Measurements from ENCODE around the gene AP1M1.
A peak's percentile ranks its signal among the peaks of the same experiment; 100 is the strongest.

DNA sequence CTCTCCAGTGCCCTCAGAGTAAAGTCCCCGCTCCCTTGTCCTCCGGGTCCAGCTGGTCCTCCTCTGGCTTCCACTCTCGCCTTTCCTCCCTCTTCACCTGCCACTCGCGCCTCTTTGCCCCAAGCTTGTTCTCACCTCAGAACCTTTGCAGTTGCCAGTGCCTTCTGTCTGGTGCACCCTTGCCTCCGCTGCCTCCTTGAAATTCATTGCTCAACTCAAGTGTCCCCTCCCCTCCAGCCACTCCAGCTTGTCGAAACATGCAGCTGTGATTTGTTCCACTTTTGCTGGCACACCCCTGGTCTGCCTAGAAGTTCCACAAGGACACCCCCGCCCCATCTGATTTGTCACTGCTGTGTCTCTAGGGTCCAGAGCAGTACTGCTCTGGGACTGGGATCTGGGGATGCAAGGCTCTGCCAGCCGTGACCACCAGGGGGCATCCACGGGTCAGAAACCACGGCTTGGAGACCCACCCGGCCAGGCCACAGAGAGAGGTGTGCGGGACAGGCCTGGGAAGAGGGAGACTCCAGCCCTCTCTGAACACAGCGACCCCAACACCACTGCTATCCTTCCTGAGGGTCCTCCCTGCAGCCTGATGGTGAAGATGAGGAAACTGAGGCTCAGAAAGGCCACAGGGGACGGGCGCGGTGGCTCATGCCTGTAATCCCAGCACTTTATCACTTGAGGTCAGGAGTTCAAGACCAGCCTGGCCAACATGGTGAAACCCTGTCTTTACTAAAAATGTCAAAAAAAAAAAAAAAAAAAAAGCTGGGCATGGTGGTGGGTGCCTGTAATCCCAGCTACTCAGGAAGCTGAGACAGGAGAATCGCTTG, 49.9 kb downstream of the AP1M1 start:
- TF ChIP-seq, protein P1, sequence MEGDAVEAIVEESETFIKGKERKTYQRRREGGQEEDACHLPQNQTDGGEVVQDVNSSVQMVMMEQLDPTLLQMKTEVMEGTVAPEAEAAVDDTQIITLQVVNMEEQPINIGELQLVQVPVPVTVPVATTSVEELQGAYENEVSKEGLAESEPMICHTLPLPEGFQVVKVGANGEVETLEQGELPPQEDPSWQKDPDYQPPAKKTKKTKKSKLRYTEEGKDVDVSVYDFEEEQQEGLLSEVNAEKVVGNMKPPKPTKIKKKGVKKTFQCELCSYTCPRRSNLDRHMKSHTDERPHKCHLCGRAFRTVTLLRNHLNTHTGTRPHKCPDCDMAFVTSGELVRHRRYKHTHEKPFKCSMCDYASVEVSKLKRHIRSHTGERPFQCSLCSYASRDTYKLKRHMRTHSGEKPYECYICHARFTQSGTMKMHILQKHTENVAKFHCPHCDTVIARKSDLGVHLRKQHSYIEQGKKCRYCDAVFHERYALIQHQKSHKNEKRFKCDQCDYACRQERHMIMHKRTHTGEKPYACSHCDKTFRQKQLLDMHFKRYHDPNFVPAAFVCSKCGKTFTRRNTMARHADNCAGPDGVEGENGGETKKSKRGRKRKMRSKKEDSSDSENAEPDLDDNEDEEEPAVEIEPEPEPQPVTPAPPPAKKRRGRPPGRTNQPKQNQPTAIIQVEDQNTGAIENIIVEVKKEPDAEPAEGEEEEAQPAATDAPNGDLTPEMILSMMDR (IDR thresholded peaks at IDR 0.05; ENCODE audit: low read depth, low read length) = peak; percentile 97
- no peak for TF ChIP-seq EZH2phosphoT487 (IDR thresholded peaks at IDR 0.05; ENCODE audit: low read depth)

Data from OCI-LY3 (cell line).